GM12873 (cell line): ENCODE results near the gene ARHGAP25.

ENCODE experiments used
- CTCF ChIP-seq: IDR thresholded peaks from 2 replicates; pipeline ENCODE4 v1.5.1; 2012; ENCODE audit warnings: low read depth, mild to moderate bottlenecking, moderate library complexity, low read length, control low read depth; ENCODE audit not compliant: insufficient read depth; ENCODE audit errors: missing control alignments

ARHGAP25 gene

DNA sequence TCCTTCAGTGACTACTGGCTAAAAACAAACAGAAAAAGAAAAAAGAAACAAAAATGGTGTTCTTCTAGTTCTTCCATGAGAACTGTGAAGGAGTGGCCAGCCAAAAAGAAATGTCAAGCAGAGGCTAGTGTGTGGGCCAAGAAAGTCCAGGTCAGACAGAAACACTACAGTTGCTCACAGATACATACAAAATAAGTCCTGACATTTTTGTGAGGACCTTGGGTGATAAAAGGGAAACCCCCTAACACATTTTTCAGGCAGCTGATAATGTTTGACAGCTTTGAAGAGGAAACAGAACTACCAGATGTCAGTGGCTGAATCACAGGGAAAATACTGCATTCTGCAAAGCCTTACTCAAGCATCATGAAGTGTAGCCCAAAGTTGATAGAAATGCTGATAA lies 28.1 kb downstream of the ARHGAP25 start:
- TF ChIP-seq CTCF, result no peak

GRCh38 chr2:68764041-68764805 lies 29.6 kb downstream of the ARHGAP25 start:
- no peak for TF ChIP-seq CTCF

DNA sequence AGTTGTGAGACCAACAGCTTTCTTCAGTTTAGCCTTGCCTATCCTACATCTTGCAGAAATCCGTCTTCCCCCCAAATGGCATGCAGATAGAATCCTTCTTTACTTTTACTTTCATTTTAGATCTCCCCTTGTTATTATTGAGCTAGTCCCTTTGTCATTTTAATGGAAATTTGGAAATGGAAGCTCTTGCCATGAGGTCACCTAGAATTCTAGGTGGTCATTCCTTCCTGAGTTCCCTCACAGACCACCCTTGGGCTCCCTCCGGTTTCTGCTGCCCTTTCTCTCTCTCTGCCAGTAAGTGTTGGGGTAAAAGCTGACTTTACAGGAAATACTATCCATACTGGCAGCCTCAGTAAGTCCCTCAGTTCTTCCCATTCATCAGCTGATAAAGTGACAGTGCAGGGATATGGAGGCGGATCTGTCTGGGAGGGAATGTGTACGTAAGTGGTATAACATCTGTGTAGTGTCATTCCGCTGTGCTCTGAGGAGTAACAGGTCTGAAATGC lies 30.2 kb downstream of the ARHGAP25 start:
- TF ChIP-seq CTCF, result no peak

GRCh38 chr2:68765739-68766375 lies 31.2 kb downstream of the ARHGAP25 start:
- TF ChIP-seq CTCF, result peak; percentile 16

GRCh38 chr2:68766376-68766845 lies 31.8 kb downstream of the ARHGAP25 start:
- TF ChIP-seq CTCF, result no peak

DNA sequence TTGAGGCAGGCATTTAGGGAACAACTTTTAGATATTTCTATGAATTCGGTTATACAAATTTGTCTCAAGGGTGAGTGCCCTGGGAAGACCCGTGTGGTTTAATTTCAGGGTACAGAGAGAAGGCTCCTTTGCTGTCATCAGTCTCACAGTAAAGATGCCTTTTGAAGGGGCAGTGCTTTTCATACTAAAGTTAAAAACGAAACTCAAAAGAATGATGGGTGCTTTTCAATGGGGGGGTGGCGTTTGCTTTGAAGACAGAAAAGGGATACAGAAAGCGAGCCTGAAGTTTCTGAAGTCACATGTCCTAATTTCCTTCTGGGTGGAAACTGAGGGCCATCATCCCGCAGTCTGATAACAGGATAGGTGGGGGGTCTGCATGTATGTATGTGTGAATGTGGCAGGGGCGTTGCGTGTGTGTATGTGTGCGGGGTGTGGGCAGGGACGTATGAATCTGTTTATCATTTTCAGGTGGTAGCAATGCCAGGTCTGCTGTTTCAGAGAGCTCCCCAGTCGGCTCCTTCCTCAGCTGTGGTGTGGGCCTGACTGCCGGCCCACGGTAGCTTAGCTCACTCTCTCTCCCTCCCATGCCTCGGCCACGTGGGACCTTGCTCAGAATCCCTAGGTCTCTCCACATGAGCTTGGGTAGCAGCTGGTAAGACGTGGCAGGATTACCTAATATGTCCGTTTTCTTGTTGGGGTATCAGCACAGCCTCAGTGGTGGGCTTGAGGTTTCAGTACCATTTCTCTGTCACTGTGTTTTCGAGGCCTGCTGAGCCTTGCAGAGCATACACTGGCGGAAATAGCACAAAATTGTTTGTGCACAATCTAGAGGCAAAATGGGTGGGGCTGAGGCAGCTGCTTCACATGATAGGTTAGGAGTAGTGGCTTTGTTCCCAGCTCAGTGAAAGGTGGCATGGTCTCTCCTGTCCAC lies 32.7 kb downstream of the ARHGAP25 start:
- TF ChIP-seq CTCF, result no peak
